H1 (cell line): ENCODE measurements around the gene MBP. TPM values are rescaled to one million over a fixed set of nuclear protein-coding genes. Genes with fewer than 3 reads are reported as not detected.

Experiments
- CTCF ChIA-PET: fragments of 300-600 bp; sonication (Branson Sonifier 250); formaldehyde crosslinking; loops from one replicate; lab custom pipeline; 2021; ENCODE audit not compliant: partially characterized antibody; lab: Charles Lee
- POLR2A ChIA-PET: fragments of 300-600 bp; sonication (Branson Sonifier 250); formaldehyde crosslinking; loops from one replicate; lab custom pipeline; 2021; ENCODE audit warnings: inconsistent platforms; ENCODE audit not compliant: partially characterized antibody; lab: Charles Lee
- DNase-seq, 2 experiments: peaks; one replicate each; pipeline versions ENCODE4 v3.0.0 to v3.0.0-alpha.2; 2010 to 2022; ENCODE audit warnings: low spot score in 2 of 2, low read depth in 1 of 2, mixed read lengths in 1 of 2
- FAIRE-seq: peaks from 2 replicates; lab custom pipeline; 2011; peaks lifted over from hg19 to GRCh38; lab: Jason Lieb, UNC
- H2AFZ ChIP-seq: 2 replicates; pipeline ENCODE4 v1.8.1; 2012; ENCODE audit warnings: low read length, inconsistent platforms
- H2AK5ac ChIP-seq: 2 replicates; pipeline ENCODE4 v1.6.1; 2013; ENCODE audit warnings: low read depth, low read length
- H2BK120ac ChIP-seq: replicated peaks from 2 replicates; pipeline ENCODE3; 2013; ENCODE audit warnings: low read depth, low read length, inconsistent platforms
- H2BK12ac ChIP-seq: 2 replicates; pipeline ENCODE4 v1.6.1; 2013; ENCODE audit warnings: low read depth, low read length
- H2BK15ac ChIP-seq: 2 replicates; pipeline ENCODE4 v1.6.1; 2013; ENCODE audit warnings: low read length
- H2BK20ac ChIP-seq: 2 replicates; pipeline ENCODE4 v1.6.1; 2013; ENCODE audit warnings: low read length
- H2BK5ac ChIP-seq: 2 replicates; pipeline ENCODE4 v1.6.1; 2013; ENCODE audit warnings: low read depth, low read length
- H3K14ac ChIP-seq: 2 replicates; pipeline ENCODE4 v1.6.1; 2013; ENCODE audit warnings: inconsistent platforms; ENCODE audit not compliant: insufficient read length
- H3K18ac ChIP-seq: 2 replicates; pipeline ENCODE4 v1.6.1; 2013; ENCODE audit warnings: low read length; ENCODE audit errors: extremely low read depth
- H3K23ac ChIP-seq: 2 replicates; pipeline ENCODE4 v1.6.1; 2013; ENCODE audit warnings: inconsistent platforms; ENCODE audit not compliant: insufficient read length
- H3K23me2 ChIP-seq: 2 replicates; pipeline ENCODE4 v1.6.1; 2013; ENCODE audit warnings: low read depth, low read length
- H3K27ac ChIP-seq: 2 replicates; pipeline ENCODE4 v1.6.1; 2011; ENCODE audit warnings: low read depth, low read length, inconsistent platforms
- H3K27me3 ChIP-seq, 4 experiments: replicated peaks in 1 of 4; 1 replicate in 1 of 4; 2 replicates in 3 of 4; pipeline versions ENCODE4 v1.6.1 to v1.8.1; 2011 to 2013; ENCODE audit warnings: low read length in 3 of 4, mild to moderate bottlenecking in 3 of 4, inconsistent platforms in 2 of 4, mixed read lengths in 2 of 4, moderate library complexity in 1 of 4; ENCODE audit not compliant: control insufficient read depth in 3 of 4, insufficient read depth in 3 of 4; ENCODE audit errors: extremely low read depth in 1 of 4
- H3K36me3 ChIP-seq, 4 experiments: 2 replicates each; pipeline versions ENCODE4 v1.6.1 to v1.8.1; 2011 to 2013; ENCODE audit warnings: mild to moderate bottlenecking in 4 of 4, low read length in 3 of 4, moderate library complexity in 2 of 4, control low read depth in 1 of 4, inconsistent platforms in 1 of 4; ENCODE audit not compliant: insufficient read depth in 4 of 4, control insufficient read depth in 2 of 4
- H3K4ac ChIP-seq: replicated peaks from 2 replicates; pipeline ENCODE3; 2013; ENCODE audit warnings: low read length, low read depth, mixed read lengths, inconsistent platforms; ENCODE audit not compliant: insufficient read length
- H3K4me1 ChIP-seq, 4 experiments: replicated peaks in 1 of 4; 1 replicate in 1 of 4; 2 replicates in 3 of 4; pipeline versions ENCODE4 v1.6.1 to v1.8.1; 2011 to 2013; ENCODE audit warnings: low read length in 3 of 4, inconsistent platforms in 2 of 4, mixed read lengths in 1 of 4; ENCODE audit not compliant: insufficient read depth in 4 of 4, control insufficient read depth in 3 of 4
- H3K4me2 ChIP-seq, 2 experiments: 2 replicates each; pipeline versions ENCODE4 v1.6.1 to v1.8.1; 2011 to 2013; ENCODE audit warnings: low read depth in 2 of 2, low read length in 2 of 2, control low read depth in 1 of 2, inconsistent platforms in 1 of 2, mild to moderate bottlenecking in 1 of 2; ENCODE audit not compliant: insufficient read depth in 1 of 2
- H3K4me3 ChIP-seq, 4 experiments: fragments of 200-600, 300-600 bp in 1 of 4; sonication (generic), shearing (Covaris generic), sonication (Bioruptor Twin) in 1 of 4; 2 replicates each; pipeline versions ENCODE4 v1.5.1 to v1.8.1; 2011 to 2016; ENCODE audit warnings: low read length in 4 of 4, low read depth in 3 of 4, control low read depth in 2 of 4, inconsistent platforms in 2 of 4, mild to moderate bottlenecking in 2 of 4, mixed read lengths in 1 of 4, moderate library complexity in 1 of 4; ENCODE audit not compliant: insufficient read depth in 2 of 4; ENCODE audit errors: extremely low read depth in 1 of 4
- H3K56ac ChIP-seq: replicated peaks from 2 replicates; pipeline ENCODE3; 2013; ENCODE audit warnings: low read depth, mild to moderate bottlenecking, mixed read lengths, low read length, inconsistent platforms; ENCODE audit not compliant: insufficient read length
- H3K79me1 ChIP-seq: 2 replicates; pipeline ENCODE4 v1.6.1; 2013; ENCODE audit warnings: low read depth, low read length, control low read depth
- H3K79me2 ChIP-seq, 2 experiments: 2 replicates each; pipeline versions ENCODE4 v1.6.1 to v1.8.1; 2012 to 2013; ENCODE audit warnings: low read length in 2 of 2, mild to moderate bottlenecking in 2 of 2, inconsistent platforms in 1 of 2; ENCODE audit not compliant: insufficient read depth in 2 of 2, control insufficient read depth in 1 of 2
- H3K9ac ChIP-seq, 4 experiments: replicated peaks in 1 of 4; 1 replicate in 1 of 4; 2 replicates in 3 of 4; pipeline versions ENCODE4 v1.6.1 to v1.8.1; 2011 to 2013; ENCODE audit warnings: low read depth in 3 of 4, low read length in 3 of 4, control low read depth in 2 of 4, mild to moderate bottlenecking in 2 of 4, moderate library complexity in 2 of 4, inconsistent platforms in 1 of 4; ENCODE audit errors: extremely low read depth in 1 of 4
- H3K9me3 ChIP-seq, 2 experiments: 2 replicates each; pipeline versions ENCODE4 v1.6.1 to v1.8.1; 2012 to 2013; ENCODE audit warnings: mild to moderate bottlenecking in 2 of 2, moderate library complexity in 2 of 2, control low read depth in 1 of 2, inconsistent platforms in 1 of 2, low read depth in 1 of 2, low read length in 1 of 2, mixed read lengths in 1 of 2; ENCODE audit not compliant: insufficient read depth in 2 of 2
- H4K20me1 ChIP-seq, 2 experiments: replicated peaks in 1 of 2; 2 replicates each; pipeline versions ENCODE3 to v1.8.1; 2011 to 2013; ENCODE audit warnings: inconsistent platforms in 2 of 2, low read length in 2 of 2, mild to moderate bottlenecking in 1 of 2; ENCODE audit not compliant: insufficient read depth in 2 of 2, control insufficient read depth in 1 of 2
- H4K5ac ChIP-seq: 2 replicates; pipeline ENCODE4 v1.6.1; 2013; ENCODE audit warnings: low read length, low read depth, mixed read lengths, inconsistent platforms; ENCODE audit not compliant: insufficient read length
- H4K8ac ChIP-seq: 2 replicates; pipeline ENCODE4 v1.8.0; 2013; ENCODE audit warnings: mild to moderate bottlenecking, moderate library complexity, low read length, inconsistent platforms; ENCODE audit not compliant: insufficient read depth; ENCODE audit errors: extremely low read depth
- H4K91ac ChIP-seq: replicated peaks from 2 replicates; pipeline ENCODE3; 2013; ENCODE audit warnings: low read length, mixed read lengths, inconsistent platforms; ENCODE audit not compliant: insufficient read length
- POU5F1 ChIP-seq: IDR thresholded peaks from 2 replicates; pipeline ENCODE4 v1.6.1; 2011; ENCODE audit warnings: low read depth, mild to moderate bottlenecking, low read length, moderate library complexity
- WGBS, 2 experiments: shearing (Covaris generic) in 1 of 2; methylation state at CpG; one replicate each; pipeline versions ENCODE4 v1.1.6 to v1.1.7; 2013 to 2015; ENCODE audit warnings: low lambda C conversion rate in 2 of 2, mixed read lengths in 2 of 2, inconsistent platforms in 1 of 2, low coverage in 1 of 2, missing lambda C conversion rate in 1 of 2; ENCODE audit not compliant: insufficient replicate concordance in 2 of 2, insufficient coverage in 1 of 2, insufficient read length in 1 of 2; ENCODE audit errors: extremely low coverage in 1 of 2, missing lambda C conversion rate in 1 of 2; 5-methylcytosine and 5-hydroxymethylcytosine counted together
- polyA plus RNA-seq, 7 experiments: library from polyadenylated mRNA; depleted of rRNA in 3 of 7; stranded (reverse) in 5 of 7; unstranded in 2 of 7; fragments of >200 nt in 5 of 7; fragments of 200-250 nt in 2 of 7; gene quantifications; 1 replicate in 5 of 7; 2 replicates in 1 of 7; 4 replicates in 1 of 7; pipeline versions ENCODE4 v1.2.1 to v1.2.3, GENCODE V29; 2011 to 2013; ENCODE audit warnings: missing spikeins in 2 of 7, mixed read lengths in 2 of 7
- total RNA-seq: library from RNA; stranded (reverse); fragmentation: NEBNext Ultra II Directional; extraction: Animal tissue kit (Norgen Biotek cat#: 25700); gene quantifications from 2 replicates; pipeline ENCODE4 v1.2.1, GENCODE V29; 2021

The MBP gene
- total and polyA plus RNA-seq, 2 of the 8 experiments (the other 6 are each of a cell fraction or from before 2014, with no cell fraction given), result 7.7 to 19.2 TPM

- H2BK120ac ChIP-seq, result no peak overlapping the region
- 96% methylated on average over 16 of the region's 20 CpGs; no CpG with 5 or more reads in 1 of the 2 experiments for WGBS, 2 experiments
- FAIRE-seq, result no peak
- H3K4me1 ChIP-seq, result peaks cover 2 to 12% (median 11%) of the 10 kb centered on the region in 4 experiments
- H3K79me2 ChIP-seq, result no peaks in the 10 kb centered on the region
- H2BK15ac ChIP-seq, result no peak overlapping the region
- no peak for DNase-seq
- no peak overlapping the region for H3K4me2 ChIP-seq
- H2BK12ac ChIP-seq, result no peak overlapping the region
- H3K56ac ChIP-seq, result no peak overlapping the region
- H3K23ac ChIP-seq, result no peak overlapping the region
- no peak overlapping the region for H3K27ac ChIP-seq
- no peaks in the 10 kb centered on the region for H3K9me3 ChIP-seq
- no peaks in the 10 kb centered on the region for H3K36me3 ChIP-seq
- no peak overlapping the region for H4K8ac ChIP-seq
- H3K79me1 ChIP-seq, result no peaks in the 10 kb centered on the region
- H3K27me3 ChIP-seq, result no peaks in the 10 kb centered on the region
- H3K9ac ChIP-seq, result no peak overlapping the region
- H2BK5ac ChIP-seq, result 0 out of 2 replicates have a peak overlapping the region, but pooled peaks have one; percentile 4
- TF ChIP-seq POU5F1, result no peak
- no peak overlapping the region for H3K4ac ChIP-seq
- no peaks in the 10 kb centered on the region for H4K20me1 ChIP-seq
- H2AK5ac ChIP-seq, result 0 out of 2 replicates have a peak overlapping the region, but pooled peaks have one; percentile 54
- H4K5ac ChIP-seq, result no peak overlapping the region
- no peak overlapping the region for H2BK20ac ChIP-seq
- H3K4me3 ChIP-seq, result no peak overlapping the region
- H3K23me2 ChIP-seq, result no peaks in the 10 kb centered on the region
- peak overlapping the region; percentile 24 for H3K18ac ChIP-seq
- POLR2A ChIA-PET, result no interaction called here
- CTCF ChIA-PET, result interaction anchor here (0.6 to 3.2 kb wide), 3 partner anchors 10 to 1606 kb away, joined by 3 to 20 read pairs (median 3); no protein-coding TSS in a partner anchor
- H3K14ac ChIP-seq, result no peak overlapping the region
- H2AFZ ChIP-seq, result no peak overlapping the region
- no peak overlapping the region for H4K91ac ChIP-seq
Measured at GRCh38 chr18:76973520-76974266, 158.9 kb downstream of the MBP start.
